GM19193 (cell line): Measurements from ENCODE around the gene LCN15.

ENCODE experiments used
- POLR2A ChIP-seq: IDR thresholded peaks from 4 replicates; pipeline ENCODE4 v1.6.1; 2011; ENCODE audit not compliant: insufficient read depth, insufficient read length; ENCODE audit errors: extremely low read depth

LCN15 gene

GRCh38 chr9:136798708-136799078 lies 34.4 kb upstream of the LCN15 start:
- no peak for TF ChIP-seq POLR2A

- no peak for TF ChIP-seq POLR2A
Measured at GRCh38 chr9:136796238-136796774, 32.0 kb upstream of the LCN15 start, which contains the start of gene CCDC183. Gene CCDC183 (plus strand): TSS chr9:136796338. CDS start chr9:136796398, 60 bp downstream.

GRCh38 chr9:136795000-136795348 lies 30.7 kb upstream of the LCN15 start:
- TF ChIP-seq POLR2A = no peak

- no peak for TF ChIP-seq POLR2A
Measured at GRCh38 chr9:136794281-136794999, 30.1 kb upstream of the LCN15 start.

- TF ChIP-seq POLR2A = no peak
Measured at GRCh38 chr9:136793086-136793946, 29.0 kb upstream of the LCN15 start.

- no peak for TF ChIP-seq POLR2A
Measured at GRCh38 chr9:136792321-136793085, 28.2 kb upstream of the LCN15 start.

GRCh38 chr9:136791516-136792276 lies 27.4 kb upstream of the LCN15 start:
- TF ChIP-seq POLR2A = no peak

GRCh38 chr9:136790640-136791515 lies 26.6 kb upstream of the LCN15 start, which contains the start of gene TMEM141:
Gene TMEM141 (plus strand): TSS chr9:136791344. CDS start chr9:136791371, 27 bp downstream.
- TF ChIP-seq POLR2A = peak; percentile 76

GRCh38 chr9:136789523-136789937 lies 25.2 kb upstream of the LCN15 start:
- no peak for TF ChIP-seq POLR2A

- no peak for TF ChIP-seq POLR2A
Measured at GRCh38 chr9:136787690-136788400, 23.5 kb upstream of the LCN15 start.

GRCh38 chr9:136786451-136786850 lies 22.1 kb upstream of the LCN15 start:
- no peak for TF ChIP-seq POLR2A

- no peak for TF ChIP-seq POLR2A
Measured at GRCh38 chr9:136784997-136785361, 20.7 kb upstream of the LCN15 start.
